ENCODE data around the gene ZNF804A.

The ZNF804A gene

DNA sequence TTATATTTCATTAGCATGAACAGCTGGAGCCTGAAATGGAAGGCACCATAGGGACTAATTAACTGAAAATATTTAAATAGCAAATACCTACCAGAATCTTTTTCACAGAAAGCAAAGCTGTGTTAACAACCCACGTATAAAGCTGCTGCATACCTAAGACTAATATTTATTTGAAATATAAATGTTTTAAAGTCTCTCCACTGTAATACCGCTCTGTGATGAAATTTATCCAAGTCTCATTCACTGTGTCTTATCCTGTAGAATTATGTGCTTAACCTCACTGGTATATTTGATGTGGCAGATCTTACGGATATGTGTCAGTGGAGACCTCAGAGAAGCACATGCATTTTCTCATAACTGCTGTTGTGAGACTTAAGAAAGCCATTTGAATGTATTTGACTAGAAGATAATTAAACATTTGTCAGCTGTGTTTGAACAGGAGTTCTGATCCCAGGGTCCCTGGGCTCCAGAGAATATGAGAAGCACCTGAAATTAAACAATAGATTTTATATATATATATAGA, 373.3 kb downstream of the ZNF804A start:
- peak; percentile 9 for DNase-seq
